Muscle layer of duodenum (tissue), 2 donors: ENCODE results near the gene GAB2.
A peak's percentile ranks its signal among the peaks of the same experiment; 100 is the strongest.

ENCODE experiments used
- H3K27ac ChIP-seq: one replicate; pipeline ENCODE4 v1.7.0; 2013; ENCODE audit warnings: mild to moderate bottlenecking, low read length
- H3K27me3 ChIP-seq: one replicate; pipeline ENCODE4 v1.7.0; 2013; ENCODE audit warnings: low read depth, mild to moderate bottlenecking, control low read depth, low read length
- H3K36me3 ChIP-seq, 2 donors: one replicate each; pipeline ENCODE4 v1.7.0; 2013; ENCODE audit warnings: low read length in 2 of 2, control low read depth in 1 of 2, mild to moderate bottlenecking in 1 of 2; ENCODE audit not compliant: insufficient read depth in 2 of 2, control insufficient read depth in 1 of 2
- H3K4me1 ChIP-seq, 2 donors: one replicate each; pipeline ENCODE4 v1.7.0; 2013; ENCODE audit warnings: low read length in 2 of 2, mild to moderate bottlenecking in 2 of 2, control low read depth in 1 of 2, moderate library complexity in 1 of 2; ENCODE audit not compliant: insufficient read depth in 2 of 2, control insufficient read depth in 1 of 2
- H3K4me3 ChIP-seq, 2 donors: one replicate each; pipeline ENCODE4 v1.7.0; 2013; ENCODE audit warnings: low read length in 2 of 2, low read depth in 1 of 2, mild to moderate bottlenecking in 1 of 2
- H3K9me3 ChIP-seq, 2 donors: one replicate each; pipeline ENCODE4 v1.7.0; 2013; ENCODE audit warnings: low read length in 2 of 2, control low read depth in 1 of 2, mild to moderate bottlenecking in 1 of 2; ENCODE audit not compliant: control insufficient read depth in 1 of 2
- donor health status: healthy.

The GAB2 gene

GRCh38 chr11:78256962-78257361 lies 160.7 kb downstream of the GAB2 start:
- H3K4me3 ChIP-seq: no peak overlapping the region
- H3K27me3 ChIP-seq: no peaks in the 10 kb centered on the region
- H3K4me1 ChIP-seq: peaks cover 5 to 15% of the 10 kb centered on the region in 2 donors
- H3K27ac ChIP-seq: peak overlapping the region; percentile 61
- no peaks in the 10 kb centered on the region for H3K36me3 ChIP-seq
- no peaks in the 10 kb centered on the region for H3K9me3 ChIP-seq

GRCh38 chr11:78255919-78256318 lies 161.7 kb downstream of the GAB2 start:
- peaks cover 9 to 15% of the 10 kb centered on the region in 2 donors for H3K4me1 ChIP-seq
- H3K36me3 ChIP-seq: no peaks in the 10 kb centered on the region
- no peak overlapping the region for H3K27ac ChIP-seq

GRCh38 chr11:78254268-78254667 lies 163.4 kb downstream of the GAB2 start:
- H3K4me1 ChIP-seq: peaks cover 9 to 15% of the 10 kb centered on the region in 2 donors
- no peaks in the 10 kb centered on the region for H3K9me3 ChIP-seq
- no peaks in the 10 kb centered on the region for H3K27me3 ChIP-seq
- H3K27ac ChIP-seq: no peak overlapping the region
- H3K36me3 ChIP-seq: peaks cover 5 to 8% of the 10 kb centered on the region in 2 donors
- no peak overlapping the region for H3K4me3 ChIP-seq

More at GRCh38 chr11:78255919-78256318, 161.7 kb downstream of the GAB2 start:
- H3K4me3 ChIP-seq: no peak overlapping the region
- no peaks in the 10 kb centered on the region for H3K9me3 ChIP-seq
- H3K27me3 ChIP-seq: no peaks in the 10 kb centered on the region

GRCh38 chr11:78253797-78254196 lies 163.8 kb downstream of the GAB2 start:
- Histone ChIP-seq H3K4me1 (peaks cover 9 to 15% of the 10 kb centered on the region in 2 donors), H3K27me3 (no peaks in the 10 kb centered on the region), H3K27ac (no peak overlapping the region), H3K9me3 (no peaks in the 10 kb centered on the region), H3K4me3 (no peak overlapping the region), H3K36me3 (peaks cover 5 to 8% of the 10 kb centered on the region in 2 donors)

- H3K4me3 ChIP-seq: no peak overlapping the region
- no peaks in the 10 kb centered on the region for H3K9me3 ChIP-seq
- H3K36me3 ChIP-seq: peaks cover 8 to 12% of the 10 kb centered on the region in 2 donors
- H3K4me1 ChIP-seq: peaks cover 0 to 9% of the 10 kb centered on the region in 2 donors
- H3K27me3 ChIP-seq: no peaks in the 10 kb centered on the region
- no peak overlapping the region for H3K27ac ChIP-seq
Observed at GRCh38 chr11:78251083-78251775, 166.4 kb downstream of the GAB2 start.

GRCh38 chr11:78250099-78250498 lies 167.5 kb downstream of the GAB2 start:
- H3K27ac ChIP-seq: no peak overlapping the region
- peaks cover 0 to 9% of the 10 kb centered on the region in 2 donors for H3K4me1 ChIP-seq
- no peak overlapping the region for H3K4me3 ChIP-seq

GRCh38 chr11:78248903-78249302 lies 168.7 kb downstream of the GAB2 start:
- H3K4me3 ChIP-seq: no peak overlapping the region
- peaks cover 0 to 9% of the 10 kb centered on the region in 2 donors for H3K4me1 ChIP-seq
- peaks cover 8 to 12% of the 10 kb centered on the region in 2 donors for H3K36me3 ChIP-seq
- H3K9me3 ChIP-seq: no peaks in the 10 kb centered on the region
- no peaks in the 10 kb centered on the region for H3K27me3 ChIP-seq
- H3K27ac ChIP-seq: no peak overlapping the region

More at GRCh38 chr11:78250099-78250498, 167.5 kb downstream of the GAB2 start:
- Histone ChIP-seq H3K36me3 (peaks cover 8 to 12% of the 10 kb centered on the region in 2 donors), H3K27me3 (no peaks in the 10 kb centered on the region), H3K9me3 (no peaks in the 10 kb centered on the region)

GRCh38 chr11:78248191-78248590 lies 169.4 kb downstream of the GAB2 start:
- Histone ChIP-seq H3K27me3 (no peaks in the 10 kb centered on the region), H3K36me3 (peaks cover 8 to 12% of the 10 kb centered on the region in 2 donors), H3K4me1 (peaks cover 0 to 9% of the 10 kb centered on the region in 2 donors), H3K27ac (no peak overlapping the region), H3K4me3 (no peak overlapping the region), H3K9me3 (no peaks in the 10 kb centered on the region)

GRCh38 chr11:78244546-78245255 lies 172.9 kb downstream of the GAB2 start:
- peaks cover under 1 to 8% of the 10 kb centered on the region in 2 donors for H3K36me3 ChIP-seq
- H3K4me1 ChIP-seq: no peaks in the 10 kb centered on the region
- no peak overlapping the region for H3K4me3 ChIP-seq
- no peak overlapping the region for H3K27ac ChIP-seq
- peaks cover 0 to 4% of the 10 kb centered on the region in 2 donors for H3K9me3 ChIP-seq
- no peaks in the 10 kb centered on the region for H3K27me3 ChIP-seq

- Histone ChIP-seq H3K36me3 (peaks cover 0 to 7% of the 10 kb centered on the region in 2 donors), H3K27me3 (no peaks in the 10 kb centered on the region), H3K4me1 (no peaks in the 10 kb centered on the region), H3K9me3 (peaks cover 0 to 4% of the 10 kb centered on the region in 2 donors), H3K27ac (no peak overlapping the region), H3K4me3 (no peak overlapping the region)
Observed at GRCh38 chr11:78244080-78244479, 173.5 kb downstream of the GAB2 start.

GRCh38 chr11:78241475-78241874 lies 176.1 kb downstream of the GAB2 start:
- Histone ChIP-seq H3K4me3 (no peak overlapping the region), H3K9me3 (peaks cover 0 to 4% of the 10 kb centered on the region in 2 donors), H3K27me3 (no peaks in the 10 kb centered on the region), H3K36me3 (peaks cover 0 to 4% of the 10 kb centered on the region in 2 donors), H3K4me1 (no peaks in the 10 kb centered on the region), H3K27ac (no peak overlapping the region)
